SW 1271 (cell line): ENCODE results near the gene DNAJC13.
A peak's percentile ranks its signal among the peaks of the same experiment; 100 is the strongest.
"Not testable (repeated sequence)": the region's sequence is repeated elsewhere in the genome, so short reads cannot be mapped to it uniquely, and the experiment has no call there.

ENCODE experiments used
- DNase-seq, 2 experiments: peaks; one replicate each; lab custom pipeline; 2025; lab: John Stamatoyannopoulos, UW

DNAJC13 gene

GRCh38 chr3:132543011-132543739 is 125.9 kb downstream of the DNAJC13 start:
- DNase-seq: peak; percentile 23 to 65

DNA sequence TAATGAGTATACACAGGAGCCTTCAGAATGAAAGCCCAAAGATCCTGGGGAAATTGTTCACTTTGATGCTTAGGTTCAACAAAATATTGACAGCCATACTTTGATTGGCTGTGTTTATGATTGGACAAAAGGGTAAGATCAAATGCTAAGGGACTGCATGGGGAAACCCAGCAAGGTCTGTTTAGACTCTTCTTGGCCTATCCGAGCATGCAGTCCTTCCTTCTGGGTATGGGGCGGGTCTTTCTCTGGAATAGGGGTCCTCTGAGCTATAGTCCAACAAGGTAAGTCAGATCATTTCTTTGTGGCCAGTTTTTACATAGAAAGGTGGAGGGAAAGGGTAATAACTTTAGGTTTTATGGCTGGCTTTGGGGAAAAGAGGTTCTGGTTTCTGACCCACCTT is 126.8 kb downstream of the DNAJC13 start:
- no peak for DNase-seq

DNA sequence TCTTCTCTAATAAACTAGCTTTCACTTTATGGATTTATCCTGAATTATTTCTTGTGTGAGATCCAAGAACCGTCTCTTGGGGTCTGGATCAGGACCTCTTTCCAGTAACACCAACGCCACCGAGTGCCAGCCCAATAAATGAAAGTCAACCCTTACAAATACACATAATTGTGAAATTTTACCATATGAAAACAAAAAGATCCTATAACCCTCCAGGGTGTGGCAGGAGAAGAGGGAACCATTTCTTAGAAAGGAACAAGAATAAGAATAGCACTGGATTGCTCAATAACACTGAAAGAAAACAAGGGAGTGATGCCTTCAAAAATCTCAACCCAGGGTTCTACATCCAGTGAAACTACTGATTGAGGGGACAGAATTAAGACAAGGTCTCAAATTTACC is 128.2 kb downstream of the DNAJC13 start:
- no peak for DNase-seq

GRCh38 chr3:132549169-132549568 is 131.9 kb downstream of the DNAJC13 start:
- DNase-seq: no peak

GRCh38 chr3:132549890-132550578 is 132.7 kb downstream of the DNAJC13 start:
- no peak for DNase-seq

DNA sequence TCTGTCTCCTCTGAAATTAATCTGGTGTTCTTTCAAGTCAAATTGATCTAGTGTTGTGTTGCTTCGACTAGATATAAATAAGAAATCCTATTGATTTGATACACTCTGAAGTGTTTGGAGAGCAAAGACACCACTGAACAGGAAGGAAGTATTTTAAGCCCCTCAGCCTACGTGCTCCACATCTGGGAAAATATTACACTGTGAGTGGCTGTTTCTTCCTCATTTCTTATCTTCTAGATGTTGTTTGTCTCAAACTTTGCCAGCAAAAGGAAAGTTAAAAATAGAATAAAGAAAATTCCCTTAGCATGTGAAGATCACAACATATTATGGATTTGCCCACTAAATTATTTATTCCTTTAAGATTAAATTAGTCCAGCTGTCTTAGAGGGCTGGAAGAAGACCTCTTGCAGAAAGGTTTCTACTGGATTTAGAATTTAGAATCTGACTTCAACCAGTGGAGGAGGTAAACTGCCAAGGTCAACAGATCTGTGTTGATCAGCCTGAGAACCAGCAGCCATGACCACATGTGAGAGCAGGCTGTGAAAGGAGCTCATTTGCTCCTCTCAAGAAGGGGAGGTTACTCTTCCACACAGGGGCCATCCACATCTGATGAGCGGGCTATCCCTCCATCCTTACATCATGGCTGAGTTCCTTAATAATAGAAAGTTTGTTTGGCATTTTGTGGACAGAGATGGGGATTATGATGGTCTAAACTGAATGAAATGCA is 133.4 kb downstream of the DNAJC13 start:
- DNase-seq: no peak

GRCh38 chr3:132553826-132554225 is 136.5 kb downstream of the DNAJC13 start:
- no peak for DNase-seq

GRCh38 chr3:132554437-132554836 is 137.1 kb downstream of the DNAJC13 start:
- DNase-seq: no peak

DNA sequence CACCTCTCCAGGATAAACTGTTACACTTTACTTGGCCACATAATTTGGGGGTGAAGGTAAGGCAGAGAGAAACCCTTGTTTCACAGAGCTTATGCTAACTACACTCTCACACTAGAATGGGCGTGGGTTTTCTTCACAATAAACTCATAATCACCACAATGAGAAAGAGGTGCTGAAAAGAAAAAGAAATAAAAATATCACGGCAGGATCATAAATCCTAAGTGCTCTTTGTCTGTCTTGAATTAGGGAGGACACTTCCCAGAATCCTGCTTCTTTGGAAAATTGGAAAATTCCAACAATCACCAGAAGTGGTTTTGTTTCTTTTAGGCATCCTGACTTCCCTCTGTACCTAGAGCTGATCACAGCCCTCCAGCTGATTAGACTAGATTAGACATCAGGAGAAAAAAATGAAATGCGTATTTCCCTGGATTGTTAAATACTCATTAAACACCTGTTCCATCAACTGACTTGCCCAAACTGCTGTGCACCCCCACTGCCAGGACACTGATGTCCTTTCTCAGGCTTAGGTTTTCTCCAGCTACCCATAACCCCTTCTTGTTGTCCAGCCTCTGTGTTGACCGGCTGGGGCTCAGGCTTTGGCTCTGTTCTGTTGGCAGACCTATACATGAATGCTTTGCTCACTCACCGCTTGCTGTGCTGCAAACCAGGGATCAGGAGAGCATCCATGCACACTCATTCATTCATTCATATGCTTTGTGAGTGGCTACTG is 138.2 kb downstream of the DNAJC13 start:
- no peak for DNase-seq

DNA sequence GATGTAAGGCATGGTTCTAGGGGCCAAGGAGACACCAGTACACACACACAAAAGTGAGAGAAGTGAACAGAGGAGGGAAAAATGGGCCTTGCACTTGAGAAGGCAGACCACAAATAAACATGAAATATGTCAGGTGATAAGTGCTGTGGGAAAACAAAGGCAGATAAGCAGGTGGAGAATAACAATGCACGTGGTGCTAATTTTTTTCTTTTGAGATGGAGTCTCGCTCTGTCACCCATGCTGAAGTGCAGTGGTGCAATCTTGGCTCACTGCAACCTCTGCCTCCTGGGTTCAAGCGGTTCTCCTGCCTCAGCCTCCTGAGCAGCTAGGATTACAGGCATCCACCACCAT is 138.7 kb downstream of the DNAJC13 start:
- DNase-seq: not testable (repeated sequence)

DNA sequence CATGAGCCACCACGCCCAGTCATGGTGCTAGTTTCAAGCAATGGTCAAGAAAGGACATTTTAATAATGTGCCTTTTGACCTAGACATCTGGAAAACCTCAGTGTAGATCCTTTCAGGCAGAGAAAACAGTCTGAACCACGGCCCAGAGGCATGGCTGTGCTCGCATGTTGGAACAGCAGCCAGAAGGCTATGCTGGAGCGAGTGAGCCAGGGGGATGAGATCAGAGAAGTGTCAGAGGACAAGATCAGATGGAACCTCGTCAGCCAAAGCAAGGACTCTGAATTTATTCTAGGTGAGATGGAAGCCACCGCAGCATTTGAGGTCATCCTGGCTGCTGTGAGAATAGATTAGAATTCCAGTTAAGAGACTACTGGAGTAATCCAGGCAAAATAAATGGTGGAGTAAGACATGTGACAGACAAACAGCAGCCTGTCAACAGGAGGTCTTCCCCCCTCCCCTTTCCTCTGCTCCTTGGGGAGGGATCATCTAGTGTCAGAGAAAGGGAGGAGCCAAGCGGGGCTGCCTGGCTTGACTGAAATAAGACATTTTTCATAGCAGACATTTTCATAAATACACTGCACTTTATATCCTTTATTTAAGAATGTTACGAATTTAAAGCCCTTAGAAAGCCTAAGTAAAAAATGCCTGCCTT is 139.3 kb downstream of the DNAJC13 start:
- no peak for DNase-seq

DNA sequence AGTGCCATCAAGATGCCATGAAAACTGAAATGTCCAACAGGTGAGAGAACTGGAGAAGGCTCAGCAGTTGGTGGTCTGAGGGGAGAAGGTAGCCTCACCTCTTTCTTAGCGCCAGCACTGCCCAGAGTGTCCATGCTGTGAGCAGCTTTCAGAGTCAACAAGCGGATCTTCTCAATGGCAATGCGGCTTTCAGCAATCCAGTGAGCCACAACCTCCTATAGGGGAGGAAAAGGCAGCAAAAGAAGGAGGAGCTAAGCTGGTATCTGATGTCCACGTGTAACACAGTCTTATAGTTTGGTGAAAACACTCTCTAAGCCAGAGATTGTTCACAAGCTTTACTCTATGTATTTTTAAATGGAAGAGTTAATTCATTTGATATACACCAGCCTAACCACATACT is 143.7 kb downstream of the DNAJC13 start:
- no peak for DNase-seq

GRCh38 chr3:132563420-132564069 is 146.2 kb downstream of the DNAJC13 start:
- no peak for DNase-seq

GRCh38 chr3:132564070-132564465 is 146.8 kb downstream of the DNAJC13 start:
- no peak for DNase-seq

DNA sequence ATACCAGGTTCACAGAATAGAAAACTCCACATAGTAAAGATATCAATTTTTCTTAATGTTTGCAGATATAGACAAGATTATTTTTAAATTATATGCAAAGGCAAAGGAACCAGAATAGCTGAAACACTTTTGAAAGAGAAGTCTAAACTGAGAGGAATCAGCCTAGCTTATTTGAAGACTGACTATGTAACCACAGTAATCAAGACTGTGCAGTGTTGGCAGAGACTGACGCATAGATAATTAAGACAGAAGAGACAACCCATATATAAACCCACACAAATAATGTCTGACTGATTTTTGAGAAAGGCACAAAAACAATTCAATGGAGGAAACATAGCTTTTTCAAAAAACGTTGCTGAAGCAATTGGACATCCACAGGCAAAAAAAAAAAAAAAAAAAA is 151.1 kb downstream of the DNAJC13 start:
- DNase-seq: no peak

DNA sequence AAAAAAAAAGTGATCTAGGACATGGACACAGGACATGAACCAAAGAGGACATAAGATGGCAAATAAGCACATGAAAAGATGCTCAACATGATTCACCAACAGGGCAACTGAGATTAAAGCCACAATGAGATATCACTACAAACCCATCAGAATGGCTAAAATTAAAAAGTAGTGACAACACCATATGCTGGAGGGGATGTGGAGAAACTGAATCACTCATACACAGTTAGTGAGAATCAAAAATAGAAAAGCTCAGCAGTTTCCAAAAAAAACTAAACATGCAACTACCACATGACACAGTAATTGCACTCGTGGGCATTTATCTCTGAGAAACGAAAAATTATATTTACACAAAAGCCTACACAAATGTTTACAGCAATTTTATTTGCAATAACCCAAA is 151.9 kb downstream of the DNAJC13 start:
- DNase-seq: no peak

- DNase-seq: no peak
These were observed 152.3 kb downstream of the DNAJC13 start for GRCh38 chr3:132569580-132569979.

- DNase-seq: no peak
These were observed 152.7 kb downstream of the DNAJC13 start for GRCh38 chr3:132570016-132570415.

- DNase-seq: no peak
These were observed 156.5 kb downstream of the DNAJC13 start for GRCh38 chr3:132573797-132574211.

- DNase-seq: no peak
These were observed 170.1 kb downstream of the DNAJC13 start for GRCh38 chr3:132587401-132587800.
